Fibroblast of peridontal ligament (primary cell): ENCODE measurements around the gene SGTA.
"Not testable (repeated sequence)": the region's sequence is repeated elsewhere in the genome, so short reads cannot be mapped to it uniquely, and the experiment has no call there.

Source experiments
- DNase-seq: peaks from one replicate; pipeline ENCODE4 v3.0.0-alpha.2; 2010; ENCODE audit errors: extremely low read depth

The SGTA gene

GRCh38 chr19:2726904-2727639, 56.0 kb downstream of the SGTA start:
- DNase-seq: no peak

GRCh38 chr19:2726160-2726855, 56.8 kb downstream of the SGTA start:
- DNase-seq: no peak

GRCh38 chr19:2724148-2724557, 58.9 kb downstream of the SGTA start:
- DNase-seq: no peak

GRCh38 chr19:2723747-2724146, 59.3 kb downstream of the SGTA start:
- DNase-seq: no peak

DNA sequence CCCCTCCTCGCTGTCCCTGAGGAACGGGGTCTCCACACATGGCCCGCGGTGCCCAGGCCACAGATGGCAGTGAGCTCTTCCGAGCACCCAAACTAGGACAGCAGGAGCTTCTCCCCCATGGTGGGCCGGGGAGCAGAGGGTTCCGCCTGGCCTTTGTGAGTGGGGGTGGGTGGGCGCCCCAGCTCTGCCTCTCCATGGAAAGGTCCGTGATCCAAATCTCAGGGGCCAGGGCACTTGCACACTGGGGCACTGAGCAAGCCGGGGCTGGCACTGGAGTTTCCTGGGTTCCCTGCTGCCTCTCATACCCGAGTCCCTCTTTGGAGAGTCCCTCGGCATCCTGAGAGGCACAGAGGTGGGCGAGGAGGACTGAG, 59.7 kb downstream of the SGTA start:
- DNase-seq: no peak

DNA sequence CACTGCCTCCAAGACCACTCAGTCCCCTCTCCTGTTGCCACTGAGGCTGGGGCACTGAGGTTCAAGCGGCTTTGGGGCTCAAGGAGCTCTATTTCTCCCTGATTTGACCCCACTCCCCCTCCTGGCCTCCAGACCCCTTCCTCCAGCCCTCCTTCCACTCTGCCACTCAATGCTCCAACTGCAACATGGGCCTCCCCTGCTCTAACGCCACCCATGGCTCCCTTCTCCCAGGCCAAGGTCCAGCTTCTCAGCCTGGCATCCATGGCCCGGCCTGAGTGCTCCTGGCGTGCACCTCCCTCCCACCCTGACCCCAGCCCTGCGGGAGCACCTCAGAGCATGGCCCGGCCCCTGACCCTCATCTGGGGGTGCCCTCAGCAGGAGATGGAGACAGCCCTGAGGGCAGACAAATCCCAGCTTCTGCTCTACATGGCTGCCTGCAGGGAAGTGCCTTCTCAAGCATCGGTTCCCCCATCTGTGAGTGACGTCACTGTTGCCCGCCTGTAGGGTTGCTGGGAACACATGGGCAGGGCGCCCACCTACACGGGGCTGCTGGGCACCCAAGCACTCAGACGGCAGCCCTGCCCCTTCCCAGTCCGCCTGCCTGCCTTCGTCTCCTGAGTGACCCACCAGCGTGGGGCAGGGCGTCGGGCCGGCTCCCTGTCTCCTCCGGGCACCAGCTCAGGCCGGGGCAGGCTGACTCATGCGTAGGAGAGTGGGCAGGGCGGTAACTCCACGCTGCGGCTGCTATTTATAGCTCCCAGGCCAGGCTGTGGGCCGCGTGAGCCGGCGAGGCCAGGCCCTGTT, 60.3 kb downstream of the SGTA start:
- DNase-seq: peak; percentile 71

GRCh38 chr19:2721570-2722540, 61.2 kb downstream of the SGTA start:
- no peak for DNase-seq

- DNase-seq: no peak
These were observed 62.1 kb downstream of the SGTA start, which contains the start of gene DIRAS1 for GRCh38 chr19:2720777-2721569. TSS of gene DIRAS1 (minus strand) at chr19:2721372. CDS start at chr19:2717806, 3,566 bp downstream.

GRCh38 chr19:2719920-2720776, 62.9 kb downstream of the SGTA start:
- DNase-seq: peak; percentile 53

- DNase-seq: no peak
These were observed 63.8 kb downstream of the SGTA start for GRCh38 chr19:2719232-2719735.

DNA sequence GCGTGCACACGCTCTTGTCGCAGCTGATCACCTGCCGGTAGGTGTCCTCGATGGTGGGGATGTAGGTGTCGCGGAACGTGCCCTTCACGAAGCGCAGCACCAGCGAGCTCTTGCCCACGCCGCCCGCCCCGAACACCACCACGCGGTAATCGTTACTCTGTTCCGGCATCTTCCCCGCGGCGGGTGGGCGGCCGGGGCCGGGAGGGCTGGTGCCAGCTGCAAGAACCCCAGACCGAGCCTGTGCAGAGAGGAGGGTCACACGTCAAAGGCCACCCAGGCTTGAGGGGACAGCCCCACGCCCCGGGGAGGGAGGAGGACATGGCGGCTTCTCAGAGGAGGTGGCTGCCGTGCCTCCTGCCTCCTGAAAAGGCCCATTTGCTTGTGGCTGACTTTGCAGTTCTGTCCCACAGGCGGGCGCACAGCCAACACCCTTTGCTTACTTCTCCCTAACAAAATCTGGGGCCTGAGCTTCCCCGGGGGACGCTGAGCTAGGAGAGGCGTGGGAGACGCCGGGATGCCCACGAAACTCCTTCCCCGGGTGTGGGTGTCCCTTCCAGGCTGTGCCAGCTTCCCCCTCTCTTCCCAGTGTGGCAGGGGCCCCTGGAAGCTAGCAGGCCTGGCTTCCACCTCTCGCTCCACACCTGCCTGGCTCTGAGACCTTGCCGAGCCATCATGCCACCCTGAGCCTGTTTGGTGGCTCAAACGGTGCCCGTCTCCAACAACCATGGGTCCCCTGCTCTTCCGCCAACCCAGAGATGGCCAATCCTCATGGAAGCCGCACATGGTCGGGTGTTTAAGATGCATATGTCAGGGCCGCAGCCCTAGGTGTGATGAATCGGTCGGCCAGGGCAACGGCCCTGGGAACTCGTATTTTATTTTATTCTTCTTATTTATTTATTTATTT, 65.2 kb downstream of the SGTA start:
- DNase-seq: no peak

DNA sequence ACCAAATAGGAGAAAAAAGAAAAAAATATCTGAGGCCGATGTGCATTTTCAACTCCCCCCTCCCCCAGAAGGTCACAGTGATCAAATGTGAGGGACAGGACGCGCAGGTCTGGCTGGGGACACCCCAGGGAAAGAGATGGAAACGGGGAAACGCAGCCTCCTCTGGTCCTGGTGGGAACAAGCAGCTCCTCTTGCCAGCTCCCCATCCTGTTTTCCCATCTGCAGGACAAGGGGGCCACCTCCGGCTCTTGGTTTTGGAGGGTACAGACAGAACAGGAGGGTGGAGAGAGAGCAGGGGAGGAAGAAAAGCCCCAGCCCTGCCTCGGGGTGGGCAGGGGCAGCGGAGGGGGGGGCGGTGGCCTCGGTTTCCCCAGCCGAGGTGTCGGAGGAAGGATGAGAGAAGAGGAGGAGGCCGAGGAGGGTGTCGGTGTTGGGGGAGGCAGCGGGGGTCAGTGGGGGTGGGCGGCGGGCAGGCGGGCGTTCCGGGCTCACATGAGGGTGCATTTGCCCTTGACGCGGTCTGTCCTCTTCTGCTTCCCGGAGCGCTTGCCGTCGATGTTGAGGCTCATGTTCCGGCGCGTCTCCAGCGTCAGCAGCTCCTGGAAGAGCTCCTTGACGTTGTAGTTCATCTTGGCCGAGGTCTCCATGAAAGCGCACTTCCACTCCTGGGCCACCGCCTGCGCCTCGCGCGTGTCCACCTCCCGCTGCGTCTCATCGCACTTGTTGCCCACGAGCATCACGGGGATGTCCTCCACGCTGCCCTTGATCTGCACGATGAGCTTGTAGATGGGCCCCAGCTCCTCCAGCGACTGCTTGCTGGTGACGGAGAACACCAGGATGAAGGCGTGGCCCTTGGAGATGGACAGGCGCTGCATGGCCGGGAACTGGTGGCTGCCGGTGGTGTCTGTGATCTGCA, 66.1 kb downstream of the SGTA start:
- no peak for DNase-seq

DNA sequence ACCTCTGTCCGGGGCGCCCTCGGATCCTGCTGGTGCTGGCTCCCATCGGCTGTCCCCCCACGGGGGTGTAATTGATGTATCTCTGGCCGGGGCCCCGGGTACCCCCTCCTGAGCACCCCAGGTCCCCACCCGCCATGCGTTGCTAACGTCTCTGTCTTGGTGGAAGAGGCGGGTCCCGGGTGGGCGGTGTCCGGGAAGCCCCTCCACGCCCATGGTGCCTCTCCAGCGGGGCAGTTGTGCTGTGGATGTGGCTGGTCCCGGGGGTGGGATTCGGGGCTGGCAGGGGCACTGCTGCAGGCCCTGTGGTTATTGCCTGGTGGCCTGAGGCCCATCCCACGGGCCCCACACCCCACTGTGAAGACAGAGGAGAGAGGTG, 66.8 kb downstream of the SGTA start:
- DNase-seq: no peak

GRCh38 chr19:2715470-2716274, 67.4 kb downstream of the SGTA start:
- no peak for DNase-seq

DNA sequence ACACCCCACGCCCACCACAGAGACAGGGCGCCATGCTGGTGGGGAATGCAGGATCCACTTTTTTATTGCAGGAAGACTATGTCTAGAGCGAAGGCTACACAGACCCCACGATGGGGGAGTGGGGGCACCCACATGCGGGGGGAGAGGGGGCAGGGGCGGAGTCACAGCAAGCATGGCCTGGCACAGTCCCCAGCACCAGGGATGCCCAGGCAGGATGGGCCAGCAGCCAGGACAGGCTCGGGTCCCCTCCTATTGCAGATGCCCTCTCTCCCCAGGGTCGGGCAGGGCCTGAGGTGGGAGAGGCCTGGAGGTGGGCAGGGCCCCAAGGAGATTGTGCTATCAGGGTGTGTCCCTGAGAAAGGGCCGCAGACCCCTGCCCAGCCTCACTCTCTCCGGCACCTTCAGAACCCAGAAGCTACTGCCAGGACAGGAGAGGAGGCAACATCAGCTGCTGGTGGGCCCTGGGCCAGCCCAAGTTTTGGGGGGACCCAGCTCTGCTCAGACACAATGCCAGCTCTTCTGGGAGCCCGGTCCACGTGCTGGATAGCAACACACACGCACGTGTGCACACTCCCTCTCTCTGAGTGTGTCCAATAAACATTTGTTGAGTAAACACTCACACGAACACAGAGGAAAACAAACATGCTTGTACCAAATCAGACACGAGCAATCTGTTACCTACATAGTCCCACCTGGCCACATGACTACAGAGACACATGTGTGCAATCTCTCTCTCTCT, 68.4 kb downstream of the SGTA start:
- DNase-seq: no peak

DNA sequence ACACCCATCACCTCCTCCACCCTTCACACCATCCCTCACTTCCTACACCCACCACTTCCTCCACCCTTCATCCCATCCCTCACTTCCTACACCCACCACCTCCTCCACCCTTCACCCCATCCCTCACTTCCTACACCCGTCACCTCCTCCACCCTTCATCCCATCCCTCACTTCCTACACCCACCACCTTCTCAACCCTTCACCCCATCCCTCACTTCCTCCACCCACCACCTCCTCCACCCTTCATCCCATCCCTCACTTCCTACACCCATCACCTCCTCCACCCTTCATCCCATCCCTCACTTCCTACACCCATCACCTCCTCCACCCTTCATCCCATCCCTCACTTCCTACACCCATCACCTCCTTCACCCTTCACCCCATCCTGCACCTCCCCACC, 69.0 kb downstream of the SGTA start:
- DNase-seq: not testable (repeated sequence)
